Ascending aorta (tissue), 2 donors: ENCODE data around the gene ASB15. TPM values are rescaled to one million over a fixed set of nuclear protein-coding genes. Genes with fewer than 3 reads are reported as not detected.

Experiments
- DNase-seq, 2 donors: peaks; one replicate each; pipeline ENCODE4 v3.0.0-alpha.2; 2019; ENCODE audit warnings: low spot score in 2 of 2
- H3K27ac ChIP-seq, 2 donors: fragments of 200-600 bp; sonication (generic); one replicate each; pipeline ENCODE4 v1.5.1; 2016 to 2017; ENCODE audit warnings: mild to moderate bottlenecking in 1 of 2
- H3K27me3 ChIP-seq: fragments of 200-600 bp; sonication (generic); one replicate; pipeline ENCODE4 v1.5.1; 2017
- H3K36me3 ChIP-seq, 2 donors: fragments of 200-600 bp; sonication (generic); one replicate each; pipeline ENCODE4 v1.5.1; 2016
- H3K4me1 ChIP-seq, 2 donors: fragments of 200-600 bp; sonication (generic); one replicate each; pipeline ENCODE4 v1.5.1; 2016 to 2017; ENCODE audit warnings: mild to moderate bottlenecking in 1 of 2
- H3K4me3 ChIP-seq, 2 donors: fragments of 200-600 bp; sonication (generic); one replicate each; pipeline ENCODE4 v1.5.1; 2016 to 2017; ENCODE audit warnings: mild to moderate bottlenecking in 1 of 2
- H3K9me3 ChIP-seq, 2 donors: fragments of 200-600 bp; sonication (generic); one replicate each; pipeline ENCODE4 v1.5.1; 2016
- intact Hi-C: fragments of 100-400 bp; cut with DNase I; formaldehyde crosslinking; loops from one replicate; pipeline ENCODE4 v1.15.1; 2023
- total RNA-seq: library from RNA; depleted of rRNA; stranded (reverse); fragments of >200 nt; gene quantifications from one replicate; pipeline ENCODE4 v1.1.0, GENCODE V29; 2016
- TF ChIP-seq, protein P1 (sequence below), 3 experiments: fragments of 200-600 bp in 2 of 3; fragments of 450-650 bp in 1 of 3; sonication (generic) in 2 of 3; IDR thresholded peaks; one replicate each; pipeline ENCODE4 v1.5.1; 2016 to 2019; ENCODE audit warnings: antibody characterized with exemption in 3 of 3, mild to moderate bottlenecking in 1 of 3, moderate library complexity in 1 of 3

The ASB15 gene
- total RNA-seq, 1 donor from 2014 or later = not detected

DNA sequence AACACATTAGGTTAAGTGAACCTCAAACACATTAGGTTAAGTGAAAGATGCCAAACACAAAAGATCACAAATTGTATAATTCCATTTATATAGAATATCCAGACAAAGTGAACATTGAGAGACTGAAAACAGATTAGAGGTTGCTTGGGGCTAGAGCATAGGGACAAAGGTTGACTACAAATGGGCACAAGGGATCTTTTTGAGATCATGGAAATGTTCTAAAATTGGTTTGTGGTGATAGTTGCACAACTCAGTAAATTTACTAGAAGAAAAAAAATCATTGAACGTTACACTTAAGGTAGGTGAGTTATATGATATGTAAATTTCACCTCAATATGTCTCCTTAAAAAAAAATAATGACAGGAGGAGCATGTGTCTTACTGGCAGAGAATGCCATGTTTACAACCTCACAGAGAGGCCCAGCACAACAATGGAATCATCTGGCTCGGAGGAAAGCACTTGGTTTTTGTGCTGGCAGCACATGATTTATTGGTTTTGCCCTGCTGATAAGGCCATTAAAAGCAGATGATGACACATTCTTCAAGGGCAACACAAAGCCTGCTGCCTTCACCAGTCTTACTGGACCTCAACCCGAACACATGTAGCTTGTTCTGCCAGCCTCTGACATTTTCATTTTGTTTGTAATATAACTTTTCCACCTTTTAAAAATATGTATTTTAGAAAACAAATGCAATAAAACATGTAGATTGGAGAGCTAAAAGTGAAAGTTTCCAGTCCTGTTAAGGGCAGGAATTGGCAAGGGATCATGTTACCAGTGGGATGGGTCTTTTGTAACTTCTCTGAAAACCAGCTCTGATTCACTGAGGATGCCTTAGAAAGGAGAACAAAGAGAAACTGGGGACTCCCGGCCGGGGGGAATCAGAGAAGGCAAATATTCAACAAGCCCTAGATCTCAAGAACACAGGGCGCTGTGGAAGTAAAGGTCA is 42.1 kb downstream of the ASB15 start:
- Histone ChIP-seq H3K4me1 (peaks cover 0 to 7% of the 10 kb centered on the region in 2 donors), H3K27ac (no peak overlapping the region), H3K4me3 (peak overlapping the region; percentile 11 to 21), H3K36me3 (no peaks in the 10 kb centered on the region), H3K27me3 (no peaks in the 10 kb centered on the region), H3K9me3 (no peaks in the 10 kb centered on the region)
- intact Hi-C loops = no loop called here
- TF ChIP-seq, protein P1, sequence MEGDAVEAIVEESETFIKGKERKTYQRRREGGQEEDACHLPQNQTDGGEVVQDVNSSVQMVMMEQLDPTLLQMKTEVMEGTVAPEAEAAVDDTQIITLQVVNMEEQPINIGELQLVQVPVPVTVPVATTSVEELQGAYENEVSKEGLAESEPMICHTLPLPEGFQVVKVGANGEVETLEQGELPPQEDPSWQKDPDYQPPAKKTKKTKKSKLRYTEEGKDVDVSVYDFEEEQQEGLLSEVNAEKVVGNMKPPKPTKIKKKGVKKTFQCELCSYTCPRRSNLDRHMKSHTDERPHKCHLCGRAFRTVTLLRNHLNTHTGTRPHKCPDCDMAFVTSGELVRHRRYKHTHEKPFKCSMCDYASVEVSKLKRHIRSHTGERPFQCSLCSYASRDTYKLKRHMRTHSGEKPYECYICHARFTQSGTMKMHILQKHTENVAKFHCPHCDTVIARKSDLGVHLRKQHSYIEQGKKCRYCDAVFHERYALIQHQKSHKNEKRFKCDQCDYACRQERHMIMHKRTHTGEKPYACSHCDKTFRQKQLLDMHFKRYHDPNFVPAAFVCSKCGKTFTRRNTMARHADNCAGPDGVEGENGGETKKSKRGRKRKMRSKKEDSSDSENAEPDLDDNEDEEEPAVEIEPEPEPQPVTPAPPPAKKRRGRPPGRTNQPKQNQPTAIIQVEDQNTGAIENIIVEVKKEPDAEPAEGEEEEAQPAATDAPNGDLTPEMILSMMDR (IDR thresholded peaks at IDR 0.05) = no peak
- DNase-seq = no peak

DNA sequence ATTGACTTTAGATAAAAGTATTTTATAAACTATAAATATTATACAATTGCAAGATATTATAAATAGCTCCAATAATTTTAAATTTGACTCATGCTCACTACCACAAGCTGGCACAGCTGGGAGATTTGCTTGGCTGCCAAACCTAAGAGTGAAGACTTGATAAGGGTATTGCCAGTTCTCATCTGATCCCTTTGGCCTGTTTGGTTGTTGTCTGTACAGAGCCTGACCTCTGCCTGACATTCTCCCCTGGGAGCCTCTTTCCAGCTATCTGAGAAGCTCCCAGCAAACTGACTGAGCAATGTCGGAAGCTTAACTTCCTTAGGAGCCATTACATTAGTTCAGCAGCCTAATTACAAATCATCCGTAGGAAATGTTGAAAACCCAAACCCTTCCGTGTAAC is 43.9 kb downstream of the ASB15 start:
- Histone ChIP-seq H3K27me3 (no peaks in the 10 kb centered on the region), H3K9me3 (no peaks in the 10 kb centered on the region), H3K4me3 (no peak overlapping the region), H3K36me3 (no peaks in the 10 kb centered on the region), H3K27ac (no peak overlapping the region), H3K4me1 (peaks cover 0 to 7% of the 10 kb centered on the region in 2 donors)
- DNase-seq = no peak
- TF ChIP-seq, protein P1 (IDR thresholded peaks at IDR 0.05) = no peak
- intact Hi-C loops = no loop called here

DNA sequence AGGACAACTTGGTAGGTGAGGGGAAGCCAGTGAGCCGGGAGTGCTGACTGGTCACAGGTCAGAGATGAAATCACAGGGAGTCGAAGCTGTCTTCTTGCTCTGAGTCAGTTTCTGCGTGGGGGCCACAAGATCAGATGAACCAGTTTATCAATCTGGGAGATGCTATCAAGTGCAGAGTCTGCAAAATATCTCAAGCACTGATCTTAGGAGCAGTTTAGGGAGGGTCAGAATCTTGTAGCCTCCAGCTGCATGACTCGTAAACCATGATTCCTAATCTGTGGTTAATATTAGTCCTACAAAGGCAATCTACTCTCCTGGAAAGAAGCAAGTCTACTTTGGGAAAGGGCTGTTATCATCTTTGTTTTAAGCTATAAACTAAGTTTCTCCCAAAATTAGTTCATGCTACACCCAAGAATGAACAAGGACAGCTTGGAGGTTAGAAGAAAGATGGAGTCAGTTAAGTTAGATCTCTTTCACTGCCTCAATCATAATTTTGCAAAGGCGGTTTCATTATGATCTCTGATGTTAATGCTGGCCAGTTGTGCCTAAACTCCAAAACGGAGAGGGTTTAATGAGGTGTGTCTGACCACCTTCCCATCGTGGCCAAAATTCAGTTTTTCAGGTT is 45.6 kb downstream of the ASB15 start:
- TF ChIP-seq, protein P1 (IDR thresholded peaks at IDR 0.05) = no peak
- no peaks in the 10 kb centered on the region for H3K27me3 ChIP-seq

DNA sequence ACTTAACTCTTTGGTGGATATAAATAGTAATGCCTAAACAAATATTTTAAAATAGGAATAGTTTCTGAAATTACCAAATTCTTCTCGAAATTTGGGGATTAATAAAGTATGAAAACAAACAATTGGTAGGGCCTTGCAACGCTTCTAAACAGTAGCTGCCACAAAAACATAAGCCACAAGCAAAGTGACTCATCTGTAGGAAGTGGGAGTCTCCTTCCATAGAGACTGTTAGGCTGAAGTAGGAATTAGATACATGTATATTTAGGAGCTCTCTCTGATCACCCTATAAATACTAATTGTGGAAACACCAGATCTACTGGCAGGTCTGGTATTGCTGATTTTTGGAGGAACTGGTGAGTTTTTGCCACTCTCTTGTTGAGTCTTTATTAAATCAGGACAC is 48.3 kb downstream of the ASB15 start:
- H3K27ac ChIP-seq = no peak overlapping the region
- intact Hi-C loops = no loop called here

More for the DNA sequence above, 45.6 kb downstream of the ASB15 start:
- no peak overlapping the region for H3K4me3 ChIP-seq
- DNase-seq = no peak
- no peaks in the 10 kb centered on the region for H3K9me3 ChIP-seq
- H3K4me1 ChIP-seq = peaks cover 0 to 7% of the 10 kb centered on the region in 2 donors
- H3K27ac ChIP-seq = no peak overlapping the region
- intact Hi-C loops = no loop called here
- H3K36me3 ChIP-seq = no peaks in the 10 kb centered on the region

DNA sequence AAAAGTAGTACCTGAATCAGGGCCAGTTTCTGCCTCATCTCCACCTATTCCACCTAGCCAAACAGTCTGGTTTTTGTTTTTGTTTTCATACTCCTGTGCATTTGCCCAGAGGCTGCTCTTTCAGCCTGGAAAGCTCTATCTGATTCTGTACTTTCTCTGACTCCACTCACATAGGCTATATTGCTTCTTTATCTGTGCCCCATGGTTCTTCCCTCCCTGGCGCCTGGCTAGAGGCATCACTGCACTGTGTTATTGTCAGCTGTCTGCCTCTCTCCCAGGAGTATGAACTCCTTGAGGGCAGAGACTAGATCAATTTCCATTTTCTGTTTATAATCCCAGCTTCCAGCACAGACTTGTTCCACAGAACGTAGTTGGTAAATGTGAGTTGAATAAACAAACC is 49.0 kb downstream of the ASB15 start:
- Histone ChIP-seq H3K36me3 (no peaks in the 10 kb centered on the region), H3K4me1 (peaks cover 0 to 3% of the 10 kb centered on the region in 2 donors), H3K27ac (no peak overlapping the region), H3K9me3 (no peaks in the 10 kb centered on the region), H3K27me3 (no peaks in the 10 kb centered on the region), H3K4me3 (no peak overlapping the region)
- intact Hi-C loops = no loop called here
- TF ChIP-seq, protein P1 (IDR thresholded peaks at IDR 0.05) = no peak
- DNase-seq = no peak

More for the DNA sequence above, 48.3 kb downstream of the ASB15 start:
- Histone ChIP-seq H3K9me3 (no peaks in the 10 kb centered on the region), H3K4me1 (peaks cover 0 to 7% of the 10 kb centered on the region in 2 donors), H3K27me3 (no peaks in the 10 kb centered on the region), H3K36me3 (no peaks in the 10 kb centered on the region), H3K4me3 (no peak overlapping the region)
- no peak for DNase-seq
- TF ChIP-seq, protein P1 (IDR thresholded peaks at IDR 0.05) = no peak
